Measurements from ENCODE around the gene PDE3B.

DNA sequence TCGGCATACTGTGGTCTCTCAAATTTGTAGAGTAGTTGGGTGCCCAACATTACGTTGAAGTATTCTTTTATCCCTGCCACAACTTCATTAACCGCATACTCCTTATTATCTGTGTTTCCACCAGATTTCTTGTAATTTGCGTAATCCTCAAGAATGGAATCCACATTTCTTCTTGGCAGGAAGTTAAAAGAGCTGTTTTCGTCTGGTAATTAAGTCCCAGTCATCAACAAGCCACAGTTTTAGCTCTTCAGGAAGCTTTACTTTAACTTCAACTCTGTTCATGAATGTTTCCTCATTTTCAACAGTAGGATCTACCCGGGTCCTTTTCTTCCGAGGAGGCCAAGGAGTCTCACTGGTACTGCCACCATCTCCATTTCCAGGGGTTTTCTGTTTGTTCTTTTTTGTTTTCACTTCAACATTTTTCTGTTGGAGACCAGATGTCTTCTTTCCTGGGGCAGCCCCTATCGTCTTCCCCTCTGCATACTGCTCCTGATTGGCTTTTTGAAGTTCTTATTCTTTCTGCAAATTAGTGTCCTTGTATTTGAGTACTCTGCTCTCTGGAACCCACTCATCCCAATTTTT, 30.3 kb downstream of the PDE3B start:
- TF ChIP-seq POLR2A (IDR thresholded peaks at IDR 0.05; ENCODE audit: low read depth, low read length) (no peak), POLR2AphosphoS5 (IDR thresholded peaks at IDR 0.05; ENCODE audit: low read depth, low read length) (no peak)

Measured in GM12891 (cell line).